GOT3 (cell line): ENCODE results near the gene NPB.
A peak's percentile ranks its signal among the peaks of the same experiment; 100 is the strongest.

ENCODE experiments used
- DNase-seq: peaks from one replicate; lab custom pipeline; 2025; ENCODE audit warnings: mixed read lengths; lab: John Stamatoyannopoulos, UW

Gene NPB

GRCh38 chr17:81902023-81902652, at the start of gene NPB:
Gene NPB (plus strand): TSS chr17:81902238. CDS start chr17:81902278, 40 bp downstream.
- no peak for DNase-seq

- no peak for DNase-seq
Measured at GRCh38 chr17:81854974-81855774, 46.9 kb upstream of the NPB start.

GRCh38 chr17:81858170-81858966, 43.7 kb upstream of the NPB start:
- no peak for DNase-seq

GRCh38 chr17:81858967-81859905, 42.8 kb upstream of the NPB start:
- DNase-seq, result no peak

DNA sequence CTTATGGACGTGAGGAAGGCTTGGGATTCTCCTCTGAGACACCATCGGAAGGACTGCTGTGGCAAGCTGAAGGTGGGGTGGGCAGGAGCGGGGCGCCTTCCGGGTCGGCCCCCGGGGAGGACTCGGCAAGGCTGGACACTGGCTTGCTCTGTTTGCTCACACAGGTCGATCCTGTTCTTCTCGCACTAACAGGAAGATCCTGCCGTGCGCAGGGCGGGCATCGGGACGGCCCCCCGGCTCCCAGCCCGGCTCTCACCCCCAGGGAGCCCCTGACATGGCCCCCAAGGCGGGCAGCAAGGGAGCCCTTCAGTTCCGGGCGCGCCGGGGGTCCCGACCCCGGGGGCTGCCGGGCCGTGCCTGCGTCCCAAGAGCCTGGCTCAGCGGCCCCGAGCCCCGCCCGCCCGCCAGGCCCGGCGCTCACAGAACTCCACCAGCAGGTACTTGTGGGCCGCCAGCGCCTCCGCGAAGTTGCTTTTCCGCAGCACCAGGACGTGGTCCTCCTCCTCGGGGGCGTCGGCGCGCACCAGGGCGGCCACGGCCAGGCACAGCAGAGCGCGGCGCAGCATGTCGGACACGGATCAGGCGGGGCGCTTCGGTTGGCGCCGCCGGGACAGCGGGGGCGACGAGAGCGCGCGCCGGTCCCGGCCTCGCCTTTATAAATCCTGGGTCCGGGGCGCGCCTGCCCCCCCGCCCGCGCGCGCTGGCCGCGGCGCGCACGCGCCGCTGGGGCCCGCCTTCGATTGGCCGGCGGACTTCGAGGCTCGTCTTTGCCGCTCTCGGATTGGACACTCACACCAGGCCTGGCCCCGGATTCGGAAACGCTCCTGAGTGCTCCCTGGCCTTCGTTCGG, 41.9 kb upstream of the NPB start, which contains the start of gene P4HB:
TSS of gene P4HB (minus strand) at position 630 of the 850 bp plus-strand sequence. CDS start at position 566, 64 bp downstream.
- no peak for DNase-seq

DNA sequence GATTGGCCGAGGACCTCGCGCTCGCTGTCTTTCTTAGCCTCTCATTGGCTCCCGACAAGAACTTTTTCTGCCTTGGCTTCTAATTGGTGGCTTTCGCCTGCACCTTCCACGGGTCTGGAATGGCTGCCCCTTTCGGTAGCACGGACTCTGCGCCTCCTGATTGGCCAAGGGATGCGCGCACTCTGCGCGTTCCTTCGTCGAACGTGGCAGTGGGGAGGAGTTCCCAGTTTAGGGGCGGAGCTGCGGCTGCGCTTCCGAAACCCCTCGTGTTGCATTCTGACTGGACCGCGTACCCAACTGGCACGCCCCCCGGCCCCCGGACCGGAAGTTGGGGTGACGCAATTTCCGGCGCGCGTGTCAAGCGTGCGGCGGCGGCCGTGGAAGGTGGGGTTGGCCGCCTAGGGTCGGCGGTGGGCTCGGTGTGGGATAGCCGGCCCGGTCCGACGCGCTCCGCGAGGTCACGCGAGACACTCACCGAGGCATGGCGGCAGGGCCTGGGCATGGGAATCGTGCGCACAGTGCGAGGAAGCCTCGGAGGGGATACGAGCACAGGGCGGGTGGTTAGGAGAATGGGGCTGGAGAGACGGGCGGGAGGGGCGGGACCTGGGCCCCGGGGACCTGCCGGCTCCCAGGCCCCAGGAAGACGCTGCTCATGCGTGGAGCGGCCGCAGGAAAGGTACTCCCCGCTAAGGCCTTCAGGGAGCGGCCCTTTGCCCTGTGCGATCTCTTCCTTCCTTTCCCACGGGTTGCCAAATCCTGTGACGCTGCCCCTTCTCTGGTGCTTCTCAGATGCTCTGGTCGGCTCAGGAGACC, 41.1 kb upstream of the NPB start:
- DNase-seq, result peak; percentile 97

DNA sequence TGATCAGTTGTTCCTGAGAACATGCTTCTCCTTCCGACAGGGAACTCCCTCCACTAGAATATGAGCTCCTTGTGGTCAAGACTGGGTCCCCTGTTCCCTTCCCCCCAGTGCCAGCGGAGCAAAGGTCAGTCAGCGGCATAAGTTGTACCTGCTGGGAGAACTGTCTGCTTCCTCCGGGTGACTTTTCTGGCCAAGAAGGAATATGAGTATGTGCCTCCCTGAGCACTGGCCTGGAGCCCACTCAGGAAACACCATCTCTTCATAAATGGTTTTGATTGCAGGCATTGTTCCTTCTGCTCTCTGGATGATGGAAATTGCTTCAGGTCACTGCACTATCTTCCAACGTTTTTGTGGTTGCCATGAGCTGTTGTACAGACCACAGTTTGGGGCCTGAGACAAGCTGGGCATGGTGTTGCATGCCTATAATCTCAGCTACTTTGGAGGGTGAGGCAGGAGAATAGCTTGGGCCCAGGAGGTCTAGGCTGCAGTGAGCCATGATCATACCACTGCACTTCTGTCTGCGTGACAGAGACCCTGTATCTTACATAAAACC, 38.8 kb upstream of the NPB start:
- no peak for DNase-seq

GRCh38 chr17:81863833-81864768, 37.9 kb upstream of the NPB start:
- no peak for DNase-seq

- no peak for DNase-seq
Measured at GRCh38 chr17:81865358-81865732, 36.7 kb upstream of the NPB start.

- no peak for DNase-seq
Measured at GRCh38 chr17:81865733-81866439, 36.2 kb upstream of the NPB start.

DNA sequence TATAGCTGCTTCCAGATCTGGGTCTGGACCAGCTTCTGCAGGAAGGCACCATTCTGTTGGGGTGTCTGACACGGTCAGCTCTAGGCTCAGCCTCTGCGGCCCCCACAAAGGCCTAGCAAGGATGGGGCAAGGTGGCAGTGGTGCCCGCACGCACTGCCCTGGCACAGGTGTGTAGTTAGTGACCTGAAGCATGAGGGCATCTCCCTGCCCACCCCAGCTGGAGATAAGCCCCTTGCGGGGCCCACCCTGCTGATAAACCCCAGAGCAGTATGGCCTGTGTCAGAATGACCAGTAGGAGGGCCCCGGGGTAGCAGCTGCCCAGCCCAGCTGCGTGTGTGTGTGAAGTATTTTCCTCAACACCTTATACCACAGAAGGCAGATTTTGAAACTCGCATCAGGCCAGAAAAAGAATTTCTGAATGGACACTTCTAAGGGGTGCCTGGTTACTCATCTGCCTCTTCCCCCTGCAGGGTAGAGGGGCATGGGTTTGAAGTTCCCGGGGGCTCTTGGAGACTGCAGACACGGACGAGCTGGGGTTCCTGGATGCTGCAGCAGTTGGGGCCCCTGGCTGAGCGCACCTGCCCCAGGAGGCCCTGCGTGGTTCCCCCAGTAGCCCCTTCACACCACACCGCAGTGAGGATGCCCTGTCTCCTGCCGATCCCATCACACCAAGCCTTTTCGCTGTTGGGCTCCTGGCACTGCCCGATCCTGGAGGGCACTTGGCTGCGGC, 35.4 kb upstream of the NPB start:
- no peak for DNase-seq

GRCh38 chr17:81867170-81867990, 34.7 kb upstream of the NPB start:
- DNase-seq, result no peak

GRCh38 chr17:81867991-81868673, 33.9 kb upstream of the NPB start:
- no peak for DNase-seq

- DNase-seq, result no peak
Measured at GRCh38 chr17:81868674-81869220, 33.3 kb upstream of the NPB start.
